GM21529 (cell line): ENCODE measurements around the gene TNRC6B.

Source experiments
- ATAC-seq: cut with Tn5 transposase; IDR thresholded peaks from one replicate; pipeline ENCODE4 v1.9.1; 2021; ENCODE audit not compliant: unreplicated experiment

The TNRC6B gene

GRCh38 chr22:40239345-40239683 is 61.6 kb downstream of the TNRC6B start:
- no peak for ATAC-seq

- no peak for ATAC-seq
Measured at GRCh38 chr22:40240160-40240559, 62.4 kb downstream of the TNRC6B start.

DNA sequence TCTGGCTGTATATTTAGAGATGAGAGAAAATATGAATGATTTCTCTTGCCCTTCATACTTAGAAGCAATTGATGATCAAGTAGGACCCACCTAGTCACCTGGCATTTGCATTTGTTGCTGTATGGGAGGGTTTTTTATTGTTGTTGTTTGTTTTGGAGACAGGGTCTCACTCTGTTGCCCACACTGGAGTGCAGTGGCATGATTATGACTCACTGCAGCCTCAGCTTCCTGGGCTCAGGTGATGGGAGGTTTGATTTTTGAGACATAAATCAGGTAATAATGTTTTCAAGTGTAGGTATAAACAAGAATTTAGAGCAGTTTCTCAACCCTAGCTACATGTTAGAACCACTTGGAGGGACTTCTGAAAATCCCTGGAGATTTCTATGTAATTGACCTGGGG is 63.0 kb downstream of the TNRC6B start:
- ATAC-seq: no peak

- no peak for ATAC-seq
Measured at GRCh38 chr22:40241200-40241763, 63.6 kb downstream of the TNRC6B start.

DNA sequence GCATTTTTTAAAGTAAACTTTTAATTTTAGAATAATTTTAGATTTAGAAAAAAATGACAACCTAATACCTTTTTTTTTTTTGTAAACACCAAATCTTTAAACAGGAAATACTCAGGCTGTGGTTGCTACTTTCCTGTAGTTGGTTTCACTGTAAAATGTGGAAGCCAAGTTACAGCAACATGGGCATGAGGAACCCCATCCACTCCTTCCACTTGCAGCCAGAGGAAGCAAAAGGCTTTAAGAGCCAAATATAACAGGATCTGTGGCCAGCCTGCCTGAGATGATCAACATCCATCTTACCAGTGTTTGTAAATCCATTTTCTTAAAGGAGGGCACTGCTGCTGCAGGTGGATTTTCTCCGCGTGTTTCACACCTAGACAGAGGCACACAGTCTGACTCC is 66.2 kb downstream of the TNRC6B start:
- no peak for ATAC-seq

- ATAC-seq: no peak
Measured at GRCh38 chr22:40244586-40244985, 66.9 kb downstream of the TNRC6B start.

GRCh38 chr22:40247976-40248375 is 70.3 kb downstream of the TNRC6B start:
- ATAC-seq: no peak

GRCh38 chr22:40249286-40249685 is 71.6 kb downstream of the TNRC6B start:
- no peak for ATAC-seq

DNA sequence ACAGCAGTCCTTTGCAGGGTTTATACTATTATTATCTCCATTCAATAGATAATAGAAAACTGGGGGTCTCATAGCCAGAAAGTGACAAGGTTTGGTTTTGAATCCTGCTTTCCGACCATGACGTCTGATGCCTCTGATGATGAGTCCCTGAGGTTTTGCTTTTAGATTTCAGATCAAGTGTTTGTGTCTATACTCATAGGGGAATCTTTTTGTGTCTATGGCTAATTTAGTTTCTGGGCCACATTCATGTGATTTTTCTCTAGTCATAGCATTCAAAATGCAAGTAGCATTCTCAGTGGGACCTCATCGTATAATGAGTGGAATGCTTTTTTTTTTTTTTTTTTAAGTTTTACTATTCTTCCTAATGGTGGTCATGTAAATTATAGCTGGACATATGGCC is 72.9 kb downstream of the TNRC6B start:
- ATAC-seq: no peak

- no peak for ATAC-seq
Measured at GRCh38 chr22:40251106-40251505, 73.4 kb downstream of the TNRC6B start.

DNA sequence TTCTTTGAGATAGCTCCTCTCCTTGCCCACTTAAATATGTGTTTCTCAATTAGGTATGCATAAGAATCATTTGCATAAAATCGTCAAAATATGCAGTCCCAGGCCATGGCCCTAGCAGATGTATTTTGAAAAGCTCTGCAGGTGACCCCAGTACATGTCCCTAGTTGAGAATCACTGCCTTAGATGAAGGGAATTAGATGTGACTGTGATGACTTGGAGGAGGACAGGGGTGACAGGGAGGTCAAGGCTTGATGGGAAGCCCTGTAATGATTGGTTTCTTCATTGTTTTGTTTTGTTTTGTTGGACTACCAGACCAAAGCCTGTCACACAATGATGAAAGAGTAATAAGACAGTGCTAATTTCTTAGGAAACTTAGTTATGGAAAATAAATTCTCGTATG is 74.4 kb downstream of the TNRC6B start:
- ATAC-seq: no peak

- no peak for ATAC-seq
Measured at GRCh38 chr22:40256516-40256915, 78.8 kb downstream of the TNRC6B start.

- no peak for ATAC-seq
Measured at GRCh38 chr22:40258017-40258416, 80.3 kb downstream of the TNRC6B start.

DNA sequence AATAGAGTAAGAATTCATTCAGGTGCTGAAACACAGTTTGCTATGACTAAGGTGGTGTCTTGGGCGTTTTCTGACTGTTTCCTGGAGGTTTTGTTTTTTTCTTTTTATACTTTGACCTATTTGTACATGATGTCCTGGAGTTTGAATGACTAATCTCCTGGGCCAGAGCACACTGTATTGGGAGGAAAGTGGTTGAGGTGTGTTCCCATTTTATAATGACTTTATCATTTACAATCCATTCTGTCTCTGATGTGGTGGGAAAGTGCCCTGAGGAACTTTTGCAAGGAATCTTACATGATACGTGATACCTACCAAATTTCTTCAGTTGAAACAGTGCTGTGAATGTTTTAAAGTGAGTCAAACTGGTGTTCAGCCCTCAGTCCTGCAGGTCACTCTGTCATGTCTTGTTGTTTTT is 80.8 kb downstream of the TNRC6B start:
- no peak for ATAC-seq

DNA sequence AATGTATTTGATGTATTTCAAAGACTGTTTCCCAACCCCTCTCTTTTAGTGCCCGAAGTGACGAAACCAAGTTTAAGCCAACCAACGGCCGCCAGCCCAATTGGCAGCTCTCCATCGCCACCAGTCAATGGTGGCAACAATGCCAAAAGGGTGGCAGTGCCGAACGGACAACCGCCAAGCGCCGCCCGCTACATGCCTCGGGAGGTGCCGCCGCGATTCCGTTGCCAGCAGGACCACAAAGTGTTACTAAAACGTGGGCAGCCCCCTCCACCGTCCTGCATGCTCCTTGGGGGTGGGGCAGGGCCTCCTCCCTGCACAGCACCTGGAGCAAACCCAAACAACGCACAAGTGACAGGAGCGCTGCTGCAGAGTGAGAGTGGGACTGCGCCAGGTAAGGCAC is 84.1 kb downstream of the TNRC6B start:
- ATAC-seq: no peak

DNA sequence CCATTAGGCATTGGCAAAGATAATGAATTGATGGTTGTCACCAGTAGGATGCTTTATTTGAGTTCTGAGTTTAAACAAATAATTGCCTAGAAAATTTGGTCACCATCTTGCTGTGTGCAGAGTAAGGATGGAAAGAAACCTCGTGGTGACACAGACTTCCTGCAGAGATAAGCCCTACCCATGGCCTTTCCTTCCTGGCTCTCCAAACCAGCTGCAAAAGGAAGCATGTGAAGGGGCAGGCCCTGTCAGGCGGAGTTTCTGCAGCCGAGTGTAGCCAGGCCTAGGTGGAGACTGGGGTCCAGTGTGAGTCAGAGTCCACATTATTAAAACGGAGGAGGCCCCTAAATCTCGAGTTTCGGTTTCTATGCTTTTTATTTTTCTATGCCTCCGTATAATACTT is 85.5 kb downstream of the TNRC6B start:
- no peak for ATAC-seq

DNA sequence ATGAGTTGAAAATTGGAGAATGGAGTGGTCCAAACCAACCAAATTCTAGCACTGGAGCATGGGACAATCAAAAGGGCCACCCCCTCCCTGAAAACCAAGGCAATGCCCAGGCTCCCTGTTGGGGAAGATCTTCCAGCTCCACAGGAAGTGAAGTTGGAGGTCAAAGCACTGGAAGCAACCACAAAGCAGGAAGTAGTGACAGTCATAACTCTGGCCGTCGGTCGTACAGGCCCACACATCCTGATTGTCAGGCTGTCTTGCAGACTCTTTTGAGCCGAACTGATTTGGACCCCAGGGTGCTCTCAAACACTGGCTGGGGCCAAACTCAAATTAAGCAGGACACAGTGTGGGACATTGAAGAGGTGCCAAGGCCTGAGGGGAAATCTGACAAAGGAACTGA is 88.1 kb downstream of the TNRC6B start:
- no peak for ATAC-seq

- no peak for ATAC-seq
Measured at GRCh38 chr22:40270031-40270430, 92.3 kb downstream of the TNRC6B start.

DNA sequence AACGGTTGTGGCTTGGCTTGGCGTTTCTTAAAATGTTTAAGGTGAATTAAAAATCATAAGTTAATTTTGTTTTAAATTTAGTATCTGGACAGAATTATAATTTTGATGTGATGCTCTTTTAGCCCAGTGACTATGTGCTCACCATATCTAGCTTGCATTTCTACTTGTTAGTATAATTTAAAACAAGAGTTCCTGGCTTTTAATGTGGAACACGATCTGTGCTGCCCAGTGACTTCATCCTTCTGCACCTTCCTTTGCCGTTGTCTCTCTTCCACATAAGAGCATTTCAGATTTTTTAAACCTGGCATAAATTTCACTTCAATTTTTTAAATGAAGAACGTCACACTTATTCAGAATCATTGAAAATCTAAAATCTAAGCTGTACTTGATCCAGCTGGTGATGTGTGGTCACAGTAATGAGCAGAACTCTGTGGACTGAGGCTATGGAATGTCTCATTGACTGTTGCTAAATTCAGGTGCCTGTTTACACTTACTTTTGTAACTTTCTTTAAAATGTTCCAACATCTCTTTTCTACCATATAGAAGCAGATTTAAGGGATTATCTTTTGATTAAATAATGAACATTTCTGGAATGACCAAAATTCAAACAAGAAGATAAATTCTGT is 93.1 kb downstream of the TNRC6B start:
- ATAC-seq: no peak

GRCh38 chr22:40271440-40271839 is 93.7 kb downstream of the TNRC6B start:
- no peak for ATAC-seq

DNA sequence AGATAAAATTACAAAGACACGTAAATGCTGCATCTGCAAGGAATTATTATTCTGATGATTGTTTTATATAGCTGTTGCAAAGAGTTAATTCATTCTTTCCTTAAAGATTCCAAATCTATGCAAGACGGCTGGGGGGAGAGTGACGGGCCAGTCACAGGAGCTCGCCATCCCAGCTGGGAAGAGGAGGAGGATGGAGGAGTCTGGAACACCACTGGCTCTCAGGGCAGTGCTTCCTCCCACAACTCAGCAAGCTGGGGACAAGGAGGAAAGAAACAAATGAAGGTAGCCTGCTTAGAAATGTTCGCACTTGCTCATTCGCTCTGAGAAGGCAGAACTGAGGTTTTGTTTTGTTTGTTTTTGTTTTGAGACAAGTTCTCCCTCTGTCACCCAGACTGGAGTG is 95.6 kb downstream of the TNRC6B start:
- no peak for ATAC-seq

GRCh38 chr22:40276996-40277823 is 99.5 kb downstream of the TNRC6B start:
- no peak for ATAC-seq
